Stromal cell of bone marrow (primary cell): ENCODE measurements around the gene CA7.

Experiments used
- DNase-seq: peaks from one replicate; pipeline ENCODE4 v3.0.0-alpha.2; 2012; ENCODE audit warnings: low read depth

CA7 gene

GRCh38 chr16:66898933-66899309 lies 54.7 kb downstream of the CA7 start:
- DNase-seq, result no peak

GRCh38 chr16:66899310-66899944 lies 55.2 kb downstream of the CA7 start:
- no peak for DNase-seq

- DNase-seq, result peak; percentile 35
Observed at GRCh38 chr16:66899945-66900710, 55.9 kb downstream of the CA7 start.

- no peak for DNase-seq
Observed at GRCh38 chr16:66900721-66901441, 56.7 kb downstream of the CA7 start.

GRCh38 chr16:66901626-66902025 lies 57.4 kb downstream of the CA7 start:
- DNase-seq, result no peak

GRCh38 chr16:66902648-66903543 lies 58.7 kb downstream of the CA7 start:
- no peak for DNase-seq
